ENCODE data around the gene OR4C46.
"Not testable (repeated sequence)": the region's sequence is repeated elsewhere in the genome, so short reads cannot be mapped to it uniquely, and the experiment has no call there.

Gene OR4C46

DNA sequence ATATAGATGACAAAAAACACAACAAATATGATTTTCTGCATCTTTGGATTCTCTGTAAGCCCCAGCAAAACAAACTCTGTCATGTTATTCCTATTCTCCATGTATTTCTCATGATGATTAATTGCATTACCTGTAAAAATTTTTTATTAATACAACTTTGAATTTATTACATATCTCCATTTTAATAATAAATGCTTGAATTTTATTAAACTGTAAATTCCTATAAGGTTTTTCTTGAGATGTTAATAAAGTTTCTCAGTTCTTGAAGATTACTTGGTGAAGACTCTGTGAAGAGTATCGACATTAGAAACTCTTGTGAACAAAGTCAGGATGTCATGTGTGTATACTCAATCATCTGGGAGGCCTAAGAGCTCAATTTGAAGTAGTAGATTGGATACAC, at the start of gene OR4C46:
Gene OR4C46, minus strand, starts transcription at position 101 of the 400 bp plus-strand sequence. Its CDS starts 0 bp downstream, at position 101.
- no peak for DNase-seq

DNA sequence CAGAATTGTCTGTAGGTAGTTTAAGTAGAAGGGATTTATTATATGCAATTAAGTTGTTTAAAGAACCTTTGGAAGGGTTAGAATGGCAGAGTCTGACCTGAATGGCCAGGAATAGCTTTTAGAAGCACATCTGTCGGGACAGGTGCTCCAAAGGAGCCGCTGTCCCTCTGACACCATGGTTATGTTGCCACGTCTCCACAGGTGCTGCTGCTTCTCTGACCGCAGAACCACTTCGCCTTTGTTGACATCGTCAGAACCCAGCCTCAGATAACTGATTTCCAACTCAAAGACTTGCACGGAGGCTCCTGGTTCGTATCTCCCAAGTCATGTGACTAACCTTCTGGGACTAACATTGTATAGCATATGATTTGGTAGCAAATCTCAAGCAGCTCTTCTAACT, 41.8 kb upstream of the OR4C46 start:
- not testable (repeated sequence) for DNase-seq

DNA sequence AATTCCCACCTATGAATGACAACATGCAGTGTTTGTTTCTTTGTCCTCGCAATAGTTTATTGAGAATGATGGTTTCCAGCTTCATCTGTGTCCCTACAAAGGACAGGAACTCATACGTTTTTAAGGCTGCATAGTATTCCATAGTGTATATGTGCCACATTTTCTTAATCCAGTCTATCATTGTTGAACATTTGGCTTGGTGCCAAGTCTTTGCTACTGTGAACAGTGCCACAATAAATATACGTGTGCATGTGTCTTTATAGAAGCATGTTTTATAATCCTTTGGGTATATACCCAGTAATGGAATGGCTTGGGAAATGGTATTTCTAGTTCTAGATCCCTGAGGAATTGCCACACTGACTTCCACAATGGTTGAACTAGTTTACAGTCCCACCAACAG, 42.4 kb downstream of the OR4C46 start:
- DNase-seq = not testable (repeated sequence)

DNA sequence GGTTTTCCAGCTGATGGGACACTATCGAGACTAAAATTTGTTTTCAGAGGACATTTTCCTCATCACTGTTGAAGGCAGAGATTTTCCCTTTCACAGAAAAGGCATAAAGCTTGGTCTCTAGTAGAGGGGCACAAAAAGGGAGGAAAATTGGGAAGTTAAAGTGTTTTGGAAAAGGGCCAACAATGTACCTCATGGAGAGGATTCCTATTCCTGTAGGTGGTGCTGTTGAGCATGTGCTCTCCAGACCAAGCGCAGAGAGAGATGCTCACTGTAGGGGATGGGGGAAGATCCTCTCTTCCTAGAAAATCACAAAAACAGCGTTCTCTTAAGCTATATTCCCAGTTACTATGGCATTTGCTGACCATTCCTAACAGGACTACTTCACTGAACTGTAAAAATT, 44.9 kb downstream of the OR4C46 start:
- no peak for DNase-seq

DNA sequence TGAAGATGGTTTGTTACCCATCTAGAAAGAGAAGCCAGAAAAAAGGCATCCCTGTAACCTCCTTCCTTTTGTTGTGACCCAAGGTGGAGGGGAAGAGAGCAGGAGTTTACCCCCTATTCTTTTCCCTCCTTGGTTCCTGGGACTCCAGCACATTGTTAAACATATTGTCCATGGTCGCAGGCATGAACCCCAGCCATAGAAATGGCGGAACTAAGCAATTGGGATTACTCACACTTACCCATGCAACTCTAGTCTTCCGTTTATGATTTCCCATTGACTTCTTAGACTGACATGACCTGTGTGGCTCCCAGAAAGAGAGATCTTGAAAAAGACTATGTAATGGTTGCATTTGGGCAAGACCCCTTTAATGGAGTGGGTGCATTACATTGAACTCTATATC, 45.4 kb downstream of the OR4C46 start:
- DNase-seq = no peak
